SK-N-MC (cell line): Measurements from ENCODE around the gene MYH14.

Source experiments
- EZH2 ChIP-seq: fragments of 200-600 bp; sonication (generic); IDR thresholded peaks from one replicate; pipeline ENCODE4 v1.6.1; 2017; ENCODE audit warnings: antibody characterized with exemption
- FOXP2 ChIP-seq: optimal IDR thresholded peaks from 2 replicates; pipeline ENCODE3; 2011; ENCODE audit warnings: mild to moderate bottlenecking, moderate library complexity; ENCODE audit not compliant: insufficient read depth; ENCODE audit errors: extremely low read length, control extremely low read depth

- TF ChIP-seq EZH2 (no peak), FOXP2 (no peak)
These were observed 14.1 kb upstream of the MYH14 start for GRCh38 chr19:50189331-50189730.
